Urothelium cell line (cell line): ENCODE measurements around the gene MTHFD2L.
"Not testable (repeated sequence)": the region's sequence is repeated elsewhere in the genome, so short reads cannot be mapped to it uniquely, and the experiment has no call there.

ENCODE experiments used
- DNase-seq: peaks from one replicate; pipeline ENCODE4 v3.0.0; 2011; ENCODE audit warnings: low spot score, mixed read lengths
- FAIRE-seq: peaks from 2 replicates; lab custom pipeline; 2011; peaks lifted over from hg19 to GRCh38; lab: Jason Lieb, UNC

MTHFD2L gene

GRCh38 chr4:74328501-74328900 lies 170.6 kb downstream of the MTHFD2L start:
- DNase-seq (no peak), FAIRE-seq (no peak)

DNA sequence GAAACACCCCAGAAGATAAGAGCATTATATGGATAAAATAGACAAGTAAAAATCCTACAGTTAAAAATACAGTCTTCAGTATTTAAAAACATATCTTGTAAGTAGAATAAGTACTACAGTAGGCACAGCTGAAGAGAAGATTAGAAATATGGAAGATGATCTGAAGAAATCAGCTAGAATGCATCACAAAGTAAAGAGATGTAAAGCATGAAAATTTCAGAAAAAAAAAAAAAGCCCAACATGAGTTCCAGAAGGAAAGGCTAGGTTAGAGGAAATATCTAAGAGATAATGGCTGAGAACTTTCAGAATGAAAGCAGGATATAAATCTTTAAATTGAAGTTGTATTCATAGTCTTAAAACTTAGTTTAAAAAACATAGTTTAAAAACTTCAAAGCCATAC lies 171.4 kb downstream of the MTHFD2L start:
- DNase-seq, result no peak
- FAIRE-seq, result no peak

- DNase-seq, result no peak
- no peak for FAIRE-seq
These were observed 172.4 kb downstream of the MTHFD2L start for GRCh38 chr4:74330295-74330750.

GRCh38 chr4:74331252-74331651 lies 173.3 kb downstream of the MTHFD2L start:
- DNase-seq (no peak), FAIRE-seq (no peak)

- FAIRE-seq (no peak), DNase-seq (no peak)
These were observed 174.0 kb downstream of the MTHFD2L start for GRCh38 chr4:74331944-74332343.

GRCh38 chr4:74334636-74335035 lies 176.7 kb downstream of the MTHFD2L start:
- DNase-seq (no peak), FAIRE-seq (no peak)

- DNase-seq, result no peak
- no peak for FAIRE-seq
These were observed 177.6 kb downstream of the MTHFD2L start for GRCh38 chr4:74335341-74336021.

DNA sequence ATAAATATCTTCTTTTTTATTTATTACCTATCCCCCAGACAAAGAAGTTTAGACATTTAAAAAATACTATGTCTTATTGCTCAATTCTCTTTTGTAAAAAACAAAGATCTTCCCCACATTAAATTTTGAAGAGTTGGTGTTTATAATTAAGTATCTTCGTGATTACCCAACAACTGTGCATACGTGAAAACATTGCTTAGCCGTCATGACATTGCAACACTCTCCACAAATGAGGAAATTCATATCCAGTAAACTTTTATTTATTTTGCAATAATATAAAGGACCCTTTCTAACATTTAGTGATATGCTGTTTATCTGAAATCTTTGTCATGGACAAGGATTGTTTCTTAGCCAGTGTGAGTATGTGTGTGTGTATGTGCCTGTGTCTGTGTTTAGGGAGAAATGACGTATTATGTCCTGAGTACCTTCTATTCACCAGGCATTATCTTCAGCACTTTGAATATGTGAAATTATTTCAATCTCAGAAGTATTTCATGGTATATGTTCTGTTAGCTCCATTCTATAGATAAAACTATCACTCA lies 180.9 kb downstream of the MTHFD2L start:
- no peak for DNase-seq

GRCh38 chr4:74339501-74339900 lies 181.6 kb downstream of the MTHFD2L start:
- no peak for DNase-seq
- no peak for FAIRE-seq

More for the DNA sequence above, 180.9 kb downstream of the MTHFD2L start:
- no peak for FAIRE-seq

DNA sequence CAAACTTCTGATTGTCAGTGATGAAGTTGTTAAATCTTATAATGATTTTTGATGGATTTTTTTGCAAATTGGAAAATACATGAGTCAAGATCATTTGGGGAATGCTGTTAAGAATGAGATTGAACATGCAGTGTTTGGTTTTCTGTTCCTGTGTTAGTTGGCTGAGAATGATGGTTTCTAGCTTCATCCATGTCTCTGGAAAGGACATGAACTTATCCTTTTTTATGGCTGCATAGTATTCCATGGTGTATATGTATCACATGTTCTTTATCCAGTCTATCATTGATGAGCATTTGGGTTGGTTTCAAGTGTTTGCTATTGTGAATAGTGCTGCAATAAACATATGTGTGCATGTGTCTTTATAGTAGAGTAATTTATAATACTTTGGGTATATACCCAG lies 182.5 kb downstream of the MTHFD2L start:
- DNase-seq, FAIRE-seq: not testable (repeated sequence)

DNA sequence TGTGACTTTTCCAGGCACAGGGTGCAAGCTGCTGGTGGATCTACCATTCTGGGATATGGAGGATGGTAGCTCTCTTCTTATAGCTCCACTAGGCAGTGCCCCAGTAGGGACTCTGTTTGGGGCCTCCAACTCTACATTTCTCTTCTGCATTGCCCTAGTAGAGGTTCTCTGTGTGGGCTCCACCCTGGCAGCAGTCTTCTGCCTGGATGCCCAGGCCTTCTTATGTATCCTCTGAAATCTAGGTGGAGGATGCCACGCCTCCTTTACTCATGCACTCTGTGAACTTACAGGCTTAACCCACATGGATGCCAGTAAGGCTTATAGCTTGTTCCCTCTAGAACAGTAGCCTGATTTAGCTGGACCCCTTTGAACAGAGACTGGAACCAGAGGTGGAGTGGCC lies 186.1 kb downstream of the MTHFD2L start:
- no peak for FAIRE-seq
- no peak for DNase-seq
